Sigmoid colon (tissue), 4 donors: ENCODE data around the gene BMX.

Experiments used
- POLR2A ChIP-seq, 2 donors: fragments of 450-650 bp; IDR thresholded peaks; one replicate each; pipeline ENCODE4 v1.6.1; 2016; ENCODE audit warnings: antibody characterized with exemption in 2 of 2, mild to moderate bottlenecking in 2 of 2, moderate library complexity in 2 of 2
- POLR2AphosphoS5 ChIP-seq, 4 donors: sonication (generic); formaldehyde crosslinking; IDR thresholded peaks; one replicate each; pipeline ENCODE4 v1.6.1; 2017; ENCODE audit warnings: antibody characterized with exemption in 4 of 4

GRCh38 chrX:15570145-15570544 lies 69.5 kb downstream of the BMX start:
- TF ChIP-seq POLR2A (IDR thresholded peaks at IDR 0.05): no peak
- no peak for TF ChIP-seq POLR2AphosphoS5 (IDR thresholded peaks at IDR 0.05)
